ENCODE data around the gene NID1. TPM values are rescaled to one million over a fixed set of nuclear protein-coding genes. Genes with fewer than 3 reads are reported as not detected.

NID1 gene
- total RNA-seq, 1 experiment from 2014 or later, result 19.2 TPM

GRCh38 chr1:235999259-235999925, 65.5 kb downstream of the NID1 start:
- peaks cover 32% of the 10 kb centered on the region for H3K4me1 Mint-ChIP-seq
- DNase-seq (ENCODE audit: low spot score) (no peak), ATAC-seq (no peak)
- H3K36me3 Mint-ChIP-seq, result peaks cover 8% of the 10 kb centered on the region
- no peak overlapping the region for H3K4me3 Mint-ChIP-seq
- CTCF ChIA-PET, result interaction anchor here (1.7 kb wide), 1 partner anchor 28 kb away, joined by 4 read pairs; no protein-coding TSS in a partner anchor
- peak overlapping the region; percentile 73 for H3K27ac Mint-ChIP-seq
- TF ChIP-seq MYBL2 (CRISPR knock-in tag; IDR thresholded peaks at IDR 0.05) (no peak), MAX (CRISPR knock-in tag; IDR thresholded peaks at IDR 0.05) (no peak), NFATC4 (CRISPR knock-in tag; IDR thresholded peaks at IDR 0.05) (no peak), ZNF671 (CRISPR knock-in tag; IDR thresholded peaks at IDR 0.05) (no peak), FOXK1 (CRISPR knock-in tag; IDR thresholded peaks at IDR 0.05) (no peak), NFE2L1 (CRISPR knock-in tag; IDR thresholded peaks at IDR 0.05) (no peak), ATF1 (CRISPR knock-in tag; IDR thresholded peaks at IDR 0.05) (no peak), MXD4 (CRISPR knock-in tag; IDR thresholded peaks at IDR 0.05; ENCODE audit: borderline replicate concordance) (no peak), CTCF (IDR thresholded peaks at IDR 0.05) (no peak)
- TF ChIP-seq, protein P1, sequence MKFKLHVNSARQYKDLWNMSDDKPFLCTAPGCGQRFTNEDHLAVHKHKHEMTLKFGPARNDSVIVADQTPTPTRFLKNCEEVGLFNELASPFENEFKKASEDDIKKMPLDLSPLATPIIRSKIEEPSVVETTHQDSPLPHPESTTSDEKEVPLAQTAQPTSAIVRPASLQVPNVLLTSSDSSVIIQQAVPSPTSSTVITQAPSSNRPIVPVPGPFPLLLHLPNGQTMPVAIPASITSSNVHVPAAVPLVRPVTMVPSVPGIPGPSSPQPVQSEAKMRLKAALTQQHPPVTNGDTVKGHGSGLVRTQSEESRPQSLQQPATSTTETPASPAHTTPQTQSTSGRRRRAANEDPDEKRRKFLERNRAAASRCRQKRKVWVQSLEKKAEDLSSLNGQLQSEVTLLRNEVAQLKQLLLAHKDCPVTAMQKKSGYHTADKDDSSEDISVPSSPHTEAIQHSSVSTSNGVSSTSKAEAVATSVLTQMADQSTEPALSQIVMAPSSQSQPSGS (CRISPR knock-in tag; IDR thresholded peaks at IDR 0.05; ENCODE audit: borderline replicate concordance, low read depth), result no peak
- TF ChIP-seq, protein P2, sequence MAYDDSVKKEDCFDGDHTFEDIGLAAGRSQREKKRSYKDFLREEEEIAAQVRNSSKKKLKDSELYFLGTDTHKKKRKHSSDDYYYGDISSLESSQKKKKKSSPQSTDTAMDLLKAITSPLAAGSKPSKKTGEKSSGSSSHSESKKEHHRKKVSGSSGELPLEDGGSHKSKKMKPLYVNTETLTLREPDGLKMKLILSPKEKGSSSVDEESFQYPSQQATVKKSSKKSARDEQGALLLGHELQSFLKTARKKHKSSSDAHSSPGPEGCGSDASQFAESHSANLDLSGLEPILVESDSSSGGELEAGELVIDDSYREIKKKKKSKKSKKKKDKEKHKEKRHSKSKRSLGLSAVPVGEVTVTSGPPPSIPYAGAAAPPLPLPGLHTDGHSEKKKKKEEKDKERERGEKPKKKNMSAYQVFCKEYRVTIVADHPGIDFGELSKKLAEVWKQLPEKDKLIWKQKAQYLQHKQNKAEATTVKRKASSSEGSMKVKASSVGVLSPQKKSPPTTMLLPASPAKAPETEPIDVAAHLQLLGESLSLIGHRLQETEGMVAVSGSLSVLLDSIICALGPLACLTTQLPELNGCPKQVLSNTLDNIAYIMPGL (CRISPR knock-in tag; IDR thresholded peaks at IDR 0.05), result no peak
- TF ChIP-seq, protein P3, sequence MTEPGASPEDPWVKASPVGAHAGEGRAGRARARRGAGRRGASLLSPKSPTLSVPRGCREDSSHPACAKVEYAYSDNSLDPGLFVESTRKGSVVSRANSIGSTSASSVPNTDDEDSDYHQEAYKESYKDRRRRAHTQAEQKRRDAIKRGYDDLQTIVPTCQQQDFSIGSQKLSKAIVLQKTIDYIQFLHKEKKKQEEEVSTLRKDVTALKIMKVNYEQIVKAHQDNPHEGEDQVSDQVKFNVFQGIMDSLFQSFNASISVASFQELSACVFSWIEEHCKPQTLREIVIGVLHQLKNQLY (CRISPR knock-in tag; IDR thresholded peaks at IDR 0.05), result no peak
- TF ChIP-seq, protein P4, sequence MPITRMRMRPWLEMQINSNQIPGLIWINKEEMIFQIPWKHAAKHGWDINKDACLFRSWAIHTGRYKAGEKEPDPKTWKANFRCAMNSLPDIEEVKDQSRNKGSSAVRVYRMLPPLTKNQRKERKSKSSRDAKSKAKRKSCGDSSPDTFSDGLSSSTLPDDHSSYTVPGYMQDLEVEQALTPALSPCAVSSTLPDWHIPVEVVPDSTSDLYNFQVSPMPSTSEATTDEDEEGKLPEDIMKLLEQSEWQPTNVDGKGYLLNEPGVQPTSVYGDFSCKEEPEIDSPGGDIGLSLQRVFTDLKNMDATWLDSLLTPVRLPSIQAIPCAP (CRISPR knock-in tag; IDR thresholded peaks at IDR 0.05), result no peak
- POLR2A ChIA-PET, result no interaction called here
- no peaks in the 10 kb centered on the region for H3K27me3 Mint-ChIP-seq (ENCODE audit: low read depth)
- no peaks in the 10 kb centered on the region for H3K9me3 Mint-ChIP-seq

DNA sequence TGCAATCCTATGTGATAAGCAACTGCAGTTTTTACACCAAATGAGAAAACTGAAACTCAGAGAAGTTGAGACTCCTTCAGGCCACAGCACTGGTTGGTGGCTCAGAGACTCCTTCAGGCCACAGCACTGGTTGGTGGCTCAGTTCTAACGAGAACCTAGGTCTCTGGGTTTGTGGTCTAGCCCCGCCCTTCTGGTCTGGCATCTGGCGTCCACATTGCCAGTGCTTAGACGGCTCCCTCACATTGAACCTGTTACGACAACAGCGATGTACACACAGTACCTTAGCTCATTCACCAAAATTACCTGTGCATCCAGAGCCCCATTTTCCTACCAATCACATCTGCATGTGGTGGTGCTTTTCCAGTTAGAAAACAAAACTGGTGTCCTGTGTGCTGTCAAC, 66.1 kb downstream of the NID1 start:
- no peak for TF ChIP-seq OVOL2 (CRISPR knock-in tag; IDR thresholded peaks at IDR 0.05; ENCODE audit: borderline replicate concordance)
- TF ChIP-seq ZNF416 (CRISPR knock-in tag; IDR thresholded peaks at IDR 0.05), result no peak
- TF ChIP-seq, protein P5, sequence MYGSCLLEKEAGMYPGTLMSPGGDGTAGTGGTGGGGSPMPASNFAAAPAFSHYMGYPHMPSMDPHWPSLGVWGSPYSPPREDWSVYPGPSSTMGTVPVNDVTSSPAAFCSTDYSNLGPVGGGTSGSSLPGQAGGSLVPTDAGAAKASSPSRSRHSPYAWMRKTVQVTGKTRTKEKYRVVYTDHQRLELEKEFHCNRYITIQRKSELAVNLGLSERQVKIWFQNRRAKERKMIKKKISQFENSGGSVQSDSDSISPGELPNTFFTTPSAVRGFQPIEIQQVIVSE (CRISPR knock-in tag; IDR thresholded peaks at IDR 0.05; ENCODE audit: borderline replicate concordance), result no peak
- no peak for TF ChIP-seq MYBL2 (CRISPR knock-in tag; IDR thresholded peaks at IDR 0.05)
- no peak for DNase-seq (ENCODE audit: low spot score)
- ATAC-seq, result no peak
- peaks cover 32% of the 10 kb centered on the region for H3K4me1 Mint-ChIP-seq
- H3K27ac Mint-ChIP-seq, result no peak overlapping the region
- no peaks in the 10 kb centered on the region for H3K9me3 Mint-ChIP-seq
- POLR2A ChIA-PET, result no interaction called here
- H3K4me3 Mint-ChIP-seq, result no peak overlapping the region
- CTCF ChIA-PET, result interaction anchor here (1.7 kb wide), 1 partner anchor 27 kb away, joined by 4 read pairs; no protein-coding TSS in a partner anchor
- no peaks in the 10 kb centered on the region for H3K27me3 Mint-ChIP-seq (ENCODE audit: low read depth)
- H3K36me3 Mint-ChIP-seq, result peaks cover 8% of the 10 kb centered on the region
